ENCODE measurements around the gene SCLT1. TPM values are rescaled to one million over a fixed set of nuclear protein-coding genes. Genes with fewer than 3 reads are reported as not detected.

SCLT1 gene
- polyA plus RNA-seq, 1 experiment = 3.1 TPM

- TF ChIP-seq CTCF (IDR thresholded peaks at IDR 0.05; ENCODE audit: insufficient read depth, low read depth, low read length) = no peak
- POLR2A ChIA-PET = no interaction called here
- CTCF ChIA-PET = no interaction called here
- Histone ChIP-seq H3K36me3 (ENCODE audit: control insufficient read depth, insufficient read depth, low read length) (peaks cover 2% of the 10 kb centered on the region), H3K27me3 (ENCODE audit: control insufficient read depth, insufficient read depth, low read length) (no peaks in the 10 kb centered on the region), H3K4me3 (ENCODE audit: low read depth, low read length) (no peak overlapping the region)
- no peak for DNase-seq (ENCODE audit: low read depth)
Measured at GRCh38 chr4:129059028-129059427, 34.3 kb downstream of the SCLT1 start.

- no peaks in the 10 kb centered on the region for H3K27me3 ChIP-seq (ENCODE audit: control insufficient read depth, insufficient read depth, low read length)
- ChIA-PET POLR2A (no interaction called here), CTCF (no interaction called here)
- no peak for TF ChIP-seq CTCF (IDR thresholded peaks at IDR 0.05; ENCODE audit: insufficient read depth, low read depth, low read length)
- H3K4me3 ChIP-seq (ENCODE audit: low read depth, low read length) = no peak overlapping the region
- no peaks in the 10 kb centered on the region for H3K36me3 ChIP-seq (ENCODE audit: control insufficient read depth, insufficient read depth, low read length)
- DNase-seq (ENCODE audit: low read depth) = no peak
Measured at GRCh38 chr4:129046055-129046959, 47.0 kb downstream of the SCLT1 start.

GRCh38 chr4:129043523-129043922 is 49.8 kb downstream of the SCLT1 start:
- H3K4me3 ChIP-seq (ENCODE audit: low read depth, low read length) = no peak overlapping the region
- no peak for DNase-seq (ENCODE audit: low read depth)
- CTCF ChIA-PET = interaction anchor here (0.7 kb wide), 1 partner anchor 8 kb away, joined by 3 read pairs; no protein-coding TSS in a partner anchor
- H3K36me3 ChIP-seq (ENCODE audit: control insufficient read depth, insufficient read depth, low read length) = no peaks in the 10 kb centered on the region
- H3K27me3 ChIP-seq (ENCODE audit: control insufficient read depth, insufficient read depth, low read length) = no peaks in the 10 kb centered on the region
- POLR2A ChIA-PET = no interaction called here
- TF ChIP-seq CTCF (IDR thresholded peaks at IDR 0.05; ENCODE audit: insufficient read depth, low read depth, low read length) = peak; percentile 39

- CTCF ChIA-PET = no interaction called here
- no peak for DNase-seq (ENCODE audit: low read depth)
- POLR2A ChIA-PET = no interaction called here
- no peaks in the 10 kb centered on the region for H3K36me3 ChIP-seq (ENCODE audit: control insufficient read depth, insufficient read depth, low read length)
- H3K4me3 ChIP-seq (ENCODE audit: low read depth, low read length) = no peak overlapping the region
- H3K27me3 ChIP-seq (ENCODE audit: control insufficient read depth, insufficient read depth, low read length) = no peaks in the 10 kb centered on the region
- TF ChIP-seq CTCF (IDR thresholded peaks at IDR 0.05; ENCODE audit: insufficient read depth, low read depth, low read length) = no peak
Measured at GRCh38 chr4:129040471-129040870, 52.9 kb downstream of the SCLT1 start.

- H3K36me3 ChIP-seq (ENCODE audit: control insufficient read depth, insufficient read depth, low read length) = no peaks in the 10 kb centered on the region
- no peak overlapping the region for H3K4me3 ChIP-seq (ENCODE audit: low read depth, low read length)
- ChIA-PET CTCF (no interaction called here), POLR2A (no interaction called here)
- TF ChIP-seq CTCF (IDR thresholded peaks at IDR 0.05; ENCODE audit: insufficient read depth, low read depth, low read length) = no peak
- DNase-seq (ENCODE audit: low read depth) = no peak
- no peaks in the 10 kb centered on the region for H3K27me3 ChIP-seq (ENCODE audit: control insufficient read depth, insufficient read depth, low read length)
Measured at GRCh38 chr4:129037093-129037492, 56.2 kb downstream of the SCLT1 start.
